ENCODE results near the gene SEC62. TPM values are rescaled to one million over a fixed set of nuclear protein-coding genes. Genes with fewer than 3 reads are reported as not detected.

Gene SEC62
- total and polyA plus RNA-seq, 2 of the 4 experiments (the other 2 are of a cell fraction) = 33.2 to 36.6 TPM

DNA sequence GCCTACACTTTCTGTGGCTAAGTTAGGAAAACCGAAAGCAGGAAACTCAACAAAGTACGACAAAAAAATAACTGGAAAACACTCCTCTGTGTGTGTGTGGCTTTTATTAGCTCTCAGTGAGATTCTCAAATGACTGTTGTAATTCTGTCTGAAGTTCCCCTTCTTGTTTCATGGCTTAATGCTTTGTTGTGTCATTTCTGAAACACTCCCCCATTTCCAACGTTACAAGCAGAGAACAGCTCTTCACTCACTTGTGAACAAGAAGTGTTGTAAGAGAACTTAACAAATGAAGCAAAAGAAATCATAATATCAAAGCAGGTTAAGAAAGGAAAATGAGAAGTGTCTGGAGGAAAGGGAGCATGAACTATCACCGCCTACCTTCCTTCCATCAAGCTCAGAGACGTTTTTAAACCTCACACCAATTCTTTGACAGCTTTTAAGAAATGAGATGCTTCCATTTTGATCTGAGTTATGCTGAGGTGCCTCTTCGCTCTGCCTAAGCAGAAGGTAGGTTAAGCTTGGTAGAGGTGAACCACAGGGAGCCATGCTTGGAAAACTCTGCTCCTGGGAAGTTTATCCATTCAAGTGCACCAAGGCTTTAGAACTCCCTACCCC, 12.4 kb upstream of the SEC62 start:
- no peak overlapping the region for H4K8ac ChIP-seq (ENCODE audit: low read depth in 2 of 2, low read length in 2 of 2)
- no TSS peak for BruUV-seq (replicated peaks)
- H2BK5ac ChIP-seq (ENCODE audit: low read depth, low read length, poor library complexity, severe bottlenecking) = no peak overlapping the region
- no peak overlapping the region for H3K18ac ChIP-seq (ENCODE audit: low read depth, low read length)
- in situ Hi-C loops (cut with MboI; ENCODE audit: low sequenced_read_pairs) = no loop called here
- dilution Hi-C loops (cut with HindIII; ENCODE audit: low sequenced_read_pairs, unreplicated experiment) = no loop called here
- ATAC-seq (ENCODE audit: low read depth) = no peak
- no peaks in the 10 kb centered on the region for H4K20me1 ChIP-seq (ENCODE audit: insufficient read depth, low read length)
- peaks cover 24% of the 10 kb centered on the region for H3K27me3 ChIP-seq (ENCODE audit: control insufficient read depth, insufficient read depth, low read length)
- no peaks in the 10 kb centered on the region for H3K36me3 ChIP-seq (ENCODE audit: control insufficient read depth, insufficient read depth, low read length)
- no peak overlapping the region for H3K4ac ChIP-seq (ENCODE audit: low read depth, low read length)
- CTCF ChIA-PET = no interaction called here
- no peak overlapping the region for H4K91ac ChIP-seq (ENCODE audit: insufficient read depth, low read depth, low read length)
- no peaks in the 10 kb centered on the region for H3K79me1 ChIP-seq (ENCODE audit: low read depth in 1 of 2, low read length in 2 of 2)
- H3K56ac ChIP-seq (ENCODE audit: extremely low read depth, insufficient read depth, low read length) = no peak overlapping the region
- H3K9me1 ChIP-seq (ENCODE audit: insufficient read depth, low read length) = no peaks in the 10 kb centered on the region
- H3K4me1 ChIP-seq (ENCODE audit: control insufficient read depth, insufficient read depth, low read length) = no peaks in the 10 kb centered on the region
- no peak overlapping the region for H4K5ac ChIP-seq (ENCODE audit: low read depth, low read length)
- no peak overlapping the region for H2AFZ ChIP-seq (replicated peaks; ENCODE audit: low read length, poor library complexity)
- POLR2A ChIA-PET (ENCODE audit: unreplicated experiment) = no interaction called here
- no peak overlapping the region for H3K4me2 ChIP-seq (ENCODE audit: low read depth, low read length)
- no peak for DNase-seq
- H3K9me3 ChIP-seq (ENCODE audit: control insufficient read depth, insufficient read depth, low read length) = no peaks in the 10 kb centered on the region
- H2AK9ac ChIP-seq (replicated peaks; ENCODE audit: low read depth, low read length, poor library complexity) = no peak overlapping the region
- no peak overlapping the region for H2BK120ac ChIP-seq (ENCODE audit: low read depth, low read length)
- H3K23ac ChIP-seq (ENCODE audit: low read depth, low read length) = no peak overlapping the region
- H3K9ac ChIP-seq (ENCODE audit: low read depth, low read length) = no peak overlapping the region
- no peak overlapping the region for H3K4me3 ChIP-seq (ENCODE audit: insufficient read depth, low read depth, low read length)
- TF ChIP-seq MXI1 (IDR thresholded peaks at IDR 0.05; ENCODE audit: borderline replicate concordance, low read depth, low read length) (no peak), FOS (IDR thresholded peaks at IDR 0.05; ENCODE audit: low read depth, low read length) (no peak), CHD1 (IDR thresholded peaks at IDR 0.05; ENCODE audit: low read depth, low read length) (no peak), MAFK (IDR thresholded peaks at IDR 0.05; ENCODE audit: low read depth, low read length) (no peak), SMC3 (IDR thresholded peaks at IDR 0.05; ENCODE audit: low read depth, low read length) (no peak), BHLHE40 (IDR thresholded peaks at IDR 0.05; ENCODE audit: low read depth, low read length) (no peak), RCOR1 (IDR thresholded peaks at IDR 0.05; ENCODE audit: insufficient replicate concordance, low read length) (no peak), RFX5 (IDR thresholded peaks at IDR 0.05; ENCODE audit: low read depth, low read length) (no peak), CEBPB (IDR thresholded peaks at IDR 0.05; ENCODE audit: low read depth, low read length) (no peak), NFE2L2 (IDR thresholded peaks at IDR 0.05; ENCODE audit: low read depth, low read length) (no peak), USF2 (IDR thresholded peaks at IDR 0.05; ENCODE audit: low read depth, low read length) (no peak), POLR2A (IDR thresholded peaks at IDR 0.05; ENCODE audit: low read depth, low read length) (no peak), RAD21 (IDR thresholded peaks at IDR 0.05; ENCODE audit: low read length) (no peak), MAZ (IDR thresholded peaks at IDR 0.05; ENCODE audit: borderline replicate concordance, low read depth, low read length) (no peak), CTCF (conservative IDR thresholded peaks at IDR 0.05; ENCODE audit: low read depth, low read length) (no peak)
- TF ChIP-seq, protein P1, sequence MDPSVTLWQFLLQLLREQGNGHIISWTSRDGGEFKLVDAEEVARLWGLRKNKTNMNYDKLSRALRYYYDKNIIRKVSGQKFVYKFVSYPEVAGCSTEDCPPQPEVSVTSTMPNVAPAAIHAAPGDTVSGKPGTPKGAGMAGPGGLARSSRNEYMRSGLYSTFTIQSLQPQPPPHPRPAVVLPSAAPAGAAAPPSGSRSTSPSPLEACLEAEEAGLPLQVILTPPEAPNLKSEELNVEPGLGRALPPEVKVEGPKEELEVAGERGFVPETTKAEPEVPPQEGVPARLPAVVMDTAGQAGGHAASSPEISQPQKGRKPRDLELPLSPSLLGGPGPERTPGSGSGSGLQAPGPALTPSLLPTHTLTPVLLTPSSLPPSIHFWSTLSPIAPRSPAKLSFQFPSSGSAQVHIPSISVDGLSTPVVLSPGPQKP (IDR thresholded peaks at IDR 0.05; ENCODE audit: borderline replicate concordance, low read depth, low read length) = no peak
- H2BK15ac ChIP-seq (ENCODE audit: low read depth, low read length) = no peak overlapping the region
- no peak overlapping the region for H2AK5ac ChIP-seq (ENCODE audit: low read depth, low read length)
- no peak overlapping the region for H2BK20ac ChIP-seq (ENCODE audit: low read depth, low read length)
- no peak overlapping the region for H3K14ac ChIP-seq (replicated peaks; ENCODE audit: low read depth, low read length)
- intact Hi-C loops (cut with micrococcal nuclease) = no loop called here
- no CpG with 5 or more reads among the region's 6 CpGs for WGBS, 2 experiments (ENCODE audit: extremely low coverage in 2 of 2, insufficient read length in 1 of 2)
- no peak overlapping the region for H3K27ac ChIP-seq (ENCODE audit: insufficient read depth, low read length)
